ENCODE measurements around the gene KCNMA1. TPM values are rescaled to one million over a fixed set of nuclear protein-coding genes. Genes with fewer than 3 reads are reported as not detected.

Gene KCNMA1
- total RNA-seq, result 38.3 and 38.5 TPM in 2 replicates

GRCh38 chr10:77637532-77638320, at the start of gene KCNMA1:
TSS of gene KCNMA1 (minus strand) at chr10:77637808.

Data from myometrial cell (primary cell).